Stimulated activated CD4-positive, alpha-beta T cell treated with anti-CD3 and anti-CD28 coated beads, Interleukin-12 subunit alpha, Interleukin-12 subunit beta, amount 100 ng/mL, for 4 hours (primary cell): Measurements from ENCODE around the gene DDX3X.
"Not testable (repeated sequence)": the region's sequence is repeated elsewhere in the genome, so short reads cannot be mapped to it uniquely, and the experiment has no call there.

Experiments
- DNase-seq: peaks from one replicate; pipeline ENCODE4 v3.0.0-alpha.2; 2020

DDX3X gene

GRCh38 chrX:41333744-41334362, at the start of gene DDX3X:
TSS of gene DDX3X (plus strand) at chrX:41334162. CDS start at chrX:41334253, 91 bp downstream.
- peak; percentile 75 for DNase-seq

GRCh38 chrX:41285928-41286327, 48.0 kb upstream of the DDX3X start:
- not testable (repeated sequence) for DNase-seq

- DNase-seq = no peak
Observed at GRCh38 chrX:41288641-41289040, 45.3 kb upstream of the DDX3X start.

GRCh38 chrX:41289095-41289494, 44.9 kb upstream of the DDX3X start:
- DNase-seq = no peak

- DNase-seq = no peak
Observed at GRCh38 chrX:41291309-41291708, 42.7 kb upstream of the DDX3X start.

- no peak for DNase-seq
Observed at GRCh38 chrX:41293269-41293668, 40.7 kb upstream of the DDX3X start.

- DNase-seq = no peak
Observed at GRCh38 chrX:41300758-41301437, 33.1 kb upstream of the DDX3X start.

GRCh38 chrX:41301438-41301824, 32.5 kb upstream of the DDX3X start:
- no peak for DNase-seq

GRCh38 chrX:41302370-41302769, 31.6 kb upstream of the DDX3X start:
- DNase-seq = no peak

GRCh38 chrX:41303013-41303412, 30.9 kb upstream of the DDX3X start:
- DNase-seq = no peak

- no peak for DNase-seq
Observed at GRCh38 chrX:41304178-41304577, 29.8 kb upstream of the DDX3X start.

GRCh38 chrX:41308884-41309647, 24.9 kb upstream of the DDX3X start:
- no peak for DNase-seq

GRCh38 chrX:41312786-41313185, 21.2 kb upstream of the DDX3X start:
- DNase-seq = no peak

GRCh38 chrX:41313419-41313818, 20.5 kb upstream of the DDX3X start:
- DNase-seq = no peak

GRCh38 chrX:41314204-41314603, 19.8 kb upstream of the DDX3X start:
- DNase-seq = no peak

GRCh38 chrX:41314881-41315280, 19.1 kb upstream of the DDX3X start:
- DNase-seq = no peak

GRCh38 chrX:41316266-41316665, 17.7 kb upstream of the DDX3X start:
- DNase-seq = not testable (repeated sequence)

GRCh38 chrX:41317477-41318208, 16.3 kb upstream of the DDX3X start:
- no peak for DNase-seq

- no peak for DNase-seq
Observed at GRCh38 chrX:41320393-41320792, 13.6 kb upstream of the DDX3X start.

- DNase-seq = no peak
Observed at GRCh38 chrX:41322821-41323603, 10.9 kb upstream of the DDX3X start.

GRCh38 chrX:41326431-41326830, 7.5 kb upstream of the DDX3X start:
- no peak for DNase-seq

GRCh38 chrX:41327341-41327740, 6.6 kb upstream of the DDX3X start:
- no peak for DNase-seq

GRCh38 chrX:41329101-41329500, 4.9 kb upstream of the DDX3X start:
- no peak for DNase-seq
